Fibroblast of lung (primary cell): ENCODE results near the gene ADARB1.

ENCODE experiments used
- EZH2 ChIP-seq: IDR thresholded peaks from 2 replicates; pipeline ENCODE4 v1.5.1; 2012; ENCODE audit warnings: low read length, control low read depth, mild to moderate bottlenecking; ENCODE audit errors: missing control alignments
- TF ChIP-seq, protein P1 (sequence below), 2 donors: IDR thresholded peaks in 1 of 2; conservative IDR thresholded peaks in 1 of 2; 1 replicate in 1 of 2; 2 replicates in 1 of 2; pipeline ENCODE4 v1.5.1; 2011 to 2012; ENCODE audit warnings: low read length in 2 of 2, control low read depth in 1 of 2, inconsistent platforms in 1 of 2, low read depth in 1 of 2, mild to moderate bottlenecking in 1 of 2

DNA sequence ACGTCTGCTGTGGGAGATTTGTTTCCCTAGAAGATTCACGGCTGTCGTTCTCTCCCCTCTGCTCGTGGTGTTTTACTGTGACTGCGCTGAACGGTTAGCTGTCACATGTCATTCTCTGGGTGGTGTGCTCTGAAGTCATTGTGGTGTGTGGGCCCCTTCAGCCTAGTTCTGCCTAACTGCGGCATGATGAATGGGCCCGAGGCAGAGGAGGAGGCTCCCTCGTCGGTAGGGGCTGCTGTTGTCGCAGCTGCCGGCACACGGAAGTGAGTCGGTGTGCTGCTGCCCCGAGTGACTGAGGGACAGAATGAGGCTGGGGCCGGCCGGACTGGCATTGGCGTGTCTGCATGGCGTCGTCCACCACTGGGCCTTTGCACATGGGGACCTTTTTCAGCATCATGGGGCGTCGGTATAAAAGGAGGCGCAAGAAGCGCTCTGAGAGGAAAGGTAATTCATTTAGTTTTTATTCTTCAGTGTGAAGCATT, 77.9 kb downstream of the ADARB1 start:
- TF ChIP-seq, protein P1, sequence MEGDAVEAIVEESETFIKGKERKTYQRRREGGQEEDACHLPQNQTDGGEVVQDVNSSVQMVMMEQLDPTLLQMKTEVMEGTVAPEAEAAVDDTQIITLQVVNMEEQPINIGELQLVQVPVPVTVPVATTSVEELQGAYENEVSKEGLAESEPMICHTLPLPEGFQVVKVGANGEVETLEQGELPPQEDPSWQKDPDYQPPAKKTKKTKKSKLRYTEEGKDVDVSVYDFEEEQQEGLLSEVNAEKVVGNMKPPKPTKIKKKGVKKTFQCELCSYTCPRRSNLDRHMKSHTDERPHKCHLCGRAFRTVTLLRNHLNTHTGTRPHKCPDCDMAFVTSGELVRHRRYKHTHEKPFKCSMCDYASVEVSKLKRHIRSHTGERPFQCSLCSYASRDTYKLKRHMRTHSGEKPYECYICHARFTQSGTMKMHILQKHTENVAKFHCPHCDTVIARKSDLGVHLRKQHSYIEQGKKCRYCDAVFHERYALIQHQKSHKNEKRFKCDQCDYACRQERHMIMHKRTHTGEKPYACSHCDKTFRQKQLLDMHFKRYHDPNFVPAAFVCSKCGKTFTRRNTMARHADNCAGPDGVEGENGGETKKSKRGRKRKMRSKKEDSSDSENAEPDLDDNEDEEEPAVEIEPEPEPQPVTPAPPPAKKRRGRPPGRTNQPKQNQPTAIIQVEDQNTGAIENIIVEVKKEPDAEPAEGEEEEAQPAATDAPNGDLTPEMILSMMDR (conservative IDR thresholded peaks at IDR 0.05 in 1 of 2, IDR thresholded peaks at IDR 0.05 in 1 of 2; ENCODE audit: low read depth in 1 of 2, low read length in 2 of 2), result peak in 1 of 2 donors; percentile 18
- TF ChIP-seq EZH2, result no peak
